H1 (cell line): ENCODE data around the gene DENND4A. TPM values are rescaled to one million over a fixed set of nuclear protein-coding genes. Genes with fewer than 3 reads are reported as not detected.
A peak's percentile ranks its signal among the peaks of the same experiment; 100 is the strongest.

ENCODE experiments used
- CTCF ChIA-PET: fragments of 300-600 bp; sonication (Branson Sonifier 250); formaldehyde crosslinking; loops from one replicate; lab custom pipeline; 2021; ENCODE audit not compliant: partially characterized antibody; lab: Charles Lee
- POLR2A ChIA-PET: fragments of 300-600 bp; sonication (Branson Sonifier 250); formaldehyde crosslinking; loops from one replicate; lab custom pipeline; 2021; ENCODE audit warnings: inconsistent platforms; ENCODE audit not compliant: partially characterized antibody; lab: Charles Lee
- DNase-seq, 2 experiments: peaks; one replicate each; pipeline versions ENCODE4 v3.0.0 to v3.0.0-alpha.2; 2010 to 2022; ENCODE audit warnings: low spot score in 2 of 2, low read depth in 1 of 2, mixed read lengths in 1 of 2
- FAIRE-seq: peaks from 2 replicates; lab custom pipeline; 2011; peaks lifted over from hg19 to GRCh38; lab: Jason Lieb, UNC
- H2AFZ ChIP-seq: 2 replicates; pipeline ENCODE4 v1.8.1; 2012; ENCODE audit warnings: low read length, inconsistent platforms
- H2AK5ac ChIP-seq: 2 replicates; pipeline ENCODE4 v1.6.1; 2013; ENCODE audit warnings: low read depth, low read length
- H2BK120ac ChIP-seq: replicated peaks from 2 replicates; pipeline ENCODE3; 2013; ENCODE audit warnings: low read depth, low read length, inconsistent platforms
- H2BK12ac ChIP-seq: 2 replicates; pipeline ENCODE4 v1.6.1; 2013; ENCODE audit warnings: low read depth, low read length
- H2BK15ac ChIP-seq: 2 replicates; pipeline ENCODE4 v1.6.1; 2013; ENCODE audit warnings: low read length
- H2BK20ac ChIP-seq: 2 replicates; pipeline ENCODE4 v1.6.1; 2013; ENCODE audit warnings: low read length
- H2BK5ac ChIP-seq: 2 replicates; pipeline ENCODE4 v1.6.1; 2013; ENCODE audit warnings: low read depth, low read length
- H3K14ac ChIP-seq: 2 replicates; pipeline ENCODE4 v1.6.1; 2013; ENCODE audit warnings: inconsistent platforms; ENCODE audit not compliant: insufficient read length
- H3K18ac ChIP-seq: 2 replicates; pipeline ENCODE4 v1.6.1; 2013; ENCODE audit warnings: low read length; ENCODE audit errors: extremely low read depth
- H3K23ac ChIP-seq: 2 replicates; pipeline ENCODE4 v1.6.1; 2013; ENCODE audit warnings: inconsistent platforms; ENCODE audit not compliant: insufficient read length
- H3K23me2 ChIP-seq: 2 replicates; pipeline ENCODE4 v1.6.1; 2013; ENCODE audit warnings: low read depth, low read length
- H3K27ac ChIP-seq: 2 replicates; pipeline ENCODE4 v1.6.1; 2011; ENCODE audit warnings: low read depth, low read length, inconsistent platforms
- H3K27me3 ChIP-seq, 4 experiments: replicated peaks in 1 of 4; 1 replicate in 1 of 4; 2 replicates in 3 of 4; pipeline versions ENCODE4 v1.6.1 to v1.8.1; 2011 to 2013; ENCODE audit warnings: low read length in 3 of 4, mild to moderate bottlenecking in 3 of 4, inconsistent platforms in 2 of 4, mixed read lengths in 2 of 4, moderate library complexity in 1 of 4; ENCODE audit not compliant: control insufficient read depth in 3 of 4, insufficient read depth in 3 of 4; ENCODE audit errors: extremely low read depth in 1 of 4
- H3K36me3 ChIP-seq, 4 experiments: 2 replicates each; pipeline versions ENCODE4 v1.6.1 to v1.8.1; 2011 to 2013; ENCODE audit warnings: mild to moderate bottlenecking in 4 of 4, low read length in 3 of 4, moderate library complexity in 2 of 4, control low read depth in 1 of 4, inconsistent platforms in 1 of 4; ENCODE audit not compliant: insufficient read depth in 4 of 4, control insufficient read depth in 2 of 4
- H3K4ac ChIP-seq: replicated peaks from 2 replicates; pipeline ENCODE3; 2013; ENCODE audit warnings: low read length, low read depth, mixed read lengths, inconsistent platforms; ENCODE audit not compliant: insufficient read length
- H3K4me1 ChIP-seq, 4 experiments: replicated peaks in 1 of 4; 1 replicate in 1 of 4; 2 replicates in 3 of 4; pipeline versions ENCODE4 v1.6.1 to v1.8.1; 2011 to 2013; ENCODE audit warnings: low read length in 3 of 4, inconsistent platforms in 2 of 4, mixed read lengths in 1 of 4; ENCODE audit not compliant: insufficient read depth in 4 of 4, control insufficient read depth in 3 of 4
- H3K4me2 ChIP-seq, 2 experiments: 2 replicates each; pipeline versions ENCODE4 v1.6.1 to v1.8.1; 2011 to 2013; ENCODE audit warnings: low read depth in 2 of 2, low read length in 2 of 2, control low read depth in 1 of 2, inconsistent platforms in 1 of 2, mild to moderate bottlenecking in 1 of 2; ENCODE audit not compliant: insufficient read depth in 1 of 2
- H3K4me3 ChIP-seq, 4 experiments: fragments of 200-600, 300-600 bp in 1 of 4; sonication (generic), shearing (Covaris generic), sonication (Bioruptor Twin) in 1 of 4; 2 replicates each; pipeline versions ENCODE4 v1.5.1 to v1.8.1; 2011 to 2016; ENCODE audit warnings: low read length in 4 of 4, low read depth in 3 of 4, control low read depth in 2 of 4, inconsistent platforms in 2 of 4, mild to moderate bottlenecking in 2 of 4, mixed read lengths in 1 of 4, moderate library complexity in 1 of 4; ENCODE audit not compliant: insufficient read depth in 2 of 4; ENCODE audit errors: extremely low read depth in 1 of 4
- H3K56ac ChIP-seq: replicated peaks from 2 replicates; pipeline ENCODE3; 2013; ENCODE audit warnings: low read depth, mild to moderate bottlenecking, mixed read lengths, low read length, inconsistent platforms; ENCODE audit not compliant: insufficient read length
- H3K79me1 ChIP-seq: 2 replicates; pipeline ENCODE4 v1.6.1; 2013; ENCODE audit warnings: low read depth, low read length, control low read depth
- H3K79me2 ChIP-seq, 2 experiments: 2 replicates each; pipeline versions ENCODE4 v1.6.1 to v1.8.1; 2012 to 2013; ENCODE audit warnings: low read length in 2 of 2, mild to moderate bottlenecking in 2 of 2, inconsistent platforms in 1 of 2; ENCODE audit not compliant: insufficient read depth in 2 of 2, control insufficient read depth in 1 of 2
- H3K9ac ChIP-seq, 4 experiments: replicated peaks in 1 of 4; 1 replicate in 1 of 4; 2 replicates in 3 of 4; pipeline versions ENCODE4 v1.6.1 to v1.8.1; 2011 to 2013; ENCODE audit warnings: low read depth in 3 of 4, low read length in 3 of 4, control low read depth in 2 of 4, mild to moderate bottlenecking in 2 of 4, moderate library complexity in 2 of 4, inconsistent platforms in 1 of 4; ENCODE audit errors: extremely low read depth in 1 of 4
- H3K9me3 ChIP-seq, 2 experiments: 2 replicates each; pipeline versions ENCODE4 v1.6.1 to v1.8.1; 2012 to 2013; ENCODE audit warnings: mild to moderate bottlenecking in 2 of 2, moderate library complexity in 2 of 2, control low read depth in 1 of 2, inconsistent platforms in 1 of 2, low read depth in 1 of 2, low read length in 1 of 2, mixed read lengths in 1 of 2; ENCODE audit not compliant: insufficient read depth in 2 of 2
- H4K20me1 ChIP-seq, 2 experiments: replicated peaks in 1 of 2; 2 replicates each; pipeline versions ENCODE3 to v1.8.1; 2011 to 2013; ENCODE audit warnings: inconsistent platforms in 2 of 2, low read length in 2 of 2, mild to moderate bottlenecking in 1 of 2; ENCODE audit not compliant: insufficient read depth in 2 of 2, control insufficient read depth in 1 of 2
- H4K5ac ChIP-seq: 2 replicates; pipeline ENCODE4 v1.6.1; 2013; ENCODE audit warnings: low read length, low read depth, mixed read lengths, inconsistent platforms; ENCODE audit not compliant: insufficient read length
- H4K8ac ChIP-seq: 2 replicates; pipeline ENCODE4 v1.8.0; 2013; ENCODE audit warnings: mild to moderate bottlenecking, moderate library complexity, low read length, inconsistent platforms; ENCODE audit not compliant: insufficient read depth; ENCODE audit errors: extremely low read depth
- H4K91ac ChIP-seq: replicated peaks from 2 replicates; pipeline ENCODE3; 2013; ENCODE audit warnings: low read length, mixed read lengths, inconsistent platforms; ENCODE audit not compliant: insufficient read length
- CEBPB ChIP-seq: IDR thresholded peaks from 2 replicates; pipeline ENCODE4 v1.6.1; 2012; ENCODE audit warnings: low read depth, low read length
- EP300 ChIP-seq, 2 experiments: IDR thresholded peaks; 1 replicate in 1 of 2; 2 replicates in 1 of 2; pipeline ENCODE4 v1.6.1; 2011 to 2012; ENCODE audit warnings: low read depth in 2 of 2, low read length in 2 of 2, mild to moderate bottlenecking in 2 of 2, borderline replicate concordance in 1 of 2, inconsistent platforms in 1 of 2, moderate library complexity in 1 of 2
- GABPA ChIP-seq: IDR thresholded peaks from 2 replicates; pipeline ENCODE4 v1.6.1; 2011; ENCODE audit warnings: mild to moderate bottlenecking, low read length, moderate library complexity, borderline replicate concordance; ENCODE audit not compliant: insufficient read depth
- SIN3A ChIP-seq, 2 experiments: IDR thresholded peaks in 1 of 2; conservative IDR thresholded peaks in 1 of 2; 2 replicates each; pipeline ENCODE4 v1.6.1; 2011 to 2012; ENCODE audit warnings: low read length in 2 of 2, improper control_type of control experiment in 1 of 2, low read depth in 1 of 2, mild to moderate bottlenecking in 1 of 2
- ZNF274 ChIP-seq: IDR thresholded peaks from 2 replicates; pipeline ENCODE4 v1.7.0; 2012; ENCODE audit warnings: low read length, borderline replicate concordance; ENCODE audit errors: extremely low read depth
- WGBS, 2 experiments: shearing (Covaris generic) in 1 of 2; methylation state at CpG; one replicate each; pipeline versions ENCODE4 v1.1.6 to v1.1.7; 2013 to 2015; ENCODE audit warnings: low lambda C conversion rate in 2 of 2, mixed read lengths in 2 of 2, inconsistent platforms in 1 of 2, low coverage in 1 of 2, missing lambda C conversion rate in 1 of 2; ENCODE audit not compliant: insufficient replicate concordance in 2 of 2, insufficient coverage in 1 of 2, insufficient read length in 1 of 2; ENCODE audit errors: extremely low coverage in 1 of 2, missing lambda C conversion rate in 1 of 2; 5-methylcytosine and 5-hydroxymethylcytosine counted together
- polyA plus RNA-seq, 7 experiments: library from polyadenylated mRNA; depleted of rRNA in 3 of 7; stranded (reverse) in 5 of 7; unstranded in 2 of 7; fragments of >200 nt in 5 of 7; fragments of 200-250 nt in 2 of 7; gene quantifications; 1 replicate in 5 of 7; 2 replicates in 1 of 7; 4 replicates in 1 of 7; pipeline versions ENCODE4 v1.2.1 to v1.2.3, GENCODE V29; 2011 to 2013; ENCODE audit warnings: missing spikeins in 2 of 7, mixed read lengths in 2 of 7
- total RNA-seq: library from RNA; stranded (reverse); fragmentation: NEBNext Ultra II Directional; extraction: Animal tissue kit (Norgen Biotek cat#: 25700); gene quantifications from 2 replicates; pipeline ENCODE4 v1.2.1, GENCODE V29; 2021

The DENND4A gene
- total and polyA plus RNA-seq, 2 of the 8 experiments (the other 6 are each of a cell fraction or from before 2014, with no cell fraction given), result 1.3 to 4.7 TPM

- Histone ChIP-seq H3K4me2 (no peak overlapping the region), H2BK12ac (no peak overlapping the region), H2AK5ac (no peak overlapping the region)
- TF ChIP-seq SIN3A (conservative IDR thresholded peaks at IDR 0.05 in 1 of 2, IDR thresholded peaks at IDR 0.05 in 1 of 2; ENCODE audit: low read depth in 1 of 2, low read length in 2 of 2) (no peak), GABPA (no peak), ZNF274 (no peak), EP300 (IDR thresholded peaks at IDR 0.05; ENCODE audit: borderline replicate concordance in 1 of 2, low read depth in 2 of 2, low read length in 2 of 2) (no peak), CEBPB (peak; percentile 7; the same call in 1 of the 2 replicates)
- TF ChIP-seq, all 59 proteins: peak for 1
- Histone ChIP-seq H2BK120ac (no peak overlapping the region), H3K4me1 (no peaks in the 10 kb centered on the region), H3K9me3 (no peaks in the 10 kb centered on the region), H3K27ac (no peak overlapping the region), H2BK5ac (no peak overlapping the region), H3K9ac (no peak overlapping the region), H4K8ac (no peak overlapping the region), H3K4ac (no peak overlapping the region), H3K79me1 (no peaks in the 10 kb centered on the region), H4K5ac (no peak overlapping the region), H3K18ac (no peak overlapping the region), H3K56ac (no peak overlapping the region), H4K91ac (no peak overlapping the region), H3K4me3 (no peak overlapping the region), H3K23me2 (no peaks in the 10 kb centered on the region), H4K20me1 (no peaks in the 10 kb centered on the region), H3K36me3 (no peaks in the 10 kb centered on the region), H2BK15ac (no peak overlapping the region), H3K27me3 (no peaks in the 10 kb centered on the region), H3K23ac (no peak overlapping the region), H3K14ac (no peak overlapping the region), H2AFZ (no peak overlapping the region), H3K79me2 (no peaks in the 10 kb centered on the region), H2BK20ac (no peak overlapping the region)
- DNase-seq, result no peak
- CTCF ChIA-PET, result no interaction called here
- WGBS, 2 experiments, result 96% methylated on average over 5 of the region's 5 CpGs; no CpG with 5 or more reads in 1 of the 2 experiments
- no peak for FAIRE-seq
- POLR2A ChIA-PET, result no interaction called here
Observed at GRCh38 chr15:65783872-65784271, 8.2 kb downstream of the DENND4A start.
